ENCODE measurements around the gene PRAMEF12. TPM values are rescaled to one million over a fixed set of nuclear protein-coding genes. Genes with fewer than 3 reads are reported as not detected.
"Not testable (repeated sequence)": the region's sequence is repeated elsewhere in the genome, so short reads cannot be mapped to it uniquely, and the experiment has no call there.

The PRAMEF12 gene
- total and polyA plus RNA-seq, 10 of the 15 experiments (the other 5 are each of a cell fraction or from before 2014, with no cell fraction given), result not detected

- RAD21 ChIA-PET (ENCODE audit: unreplicated experiment); ATAC-seq; FAIRE-seq; SMC1A ChIA-PET (ENCODE audit: uncharacterized antibody, unreplicated experiment); H3K4me3 ChIP-seq; H4K20me1 ChIP-seq (ENCODE audit: control insufficient read depth, insufficient read depth); H3K27me3 ChIP-seq (replicated peaks in 1 of 2; ENCODE audit: control insufficient read depth in 2 of 2, insufficient read depth in 2 of 2, low read length in 1 of 2); H3K79me2 ChIP-seq (ENCODE audit: control insufficient read depth, insufficient read depth, low read length); H3K9ac ChIP-seq (ENCODE audit: control insufficient read depth, insufficient read depth, low read length); H3K4me1 ChIP-seq (ENCODE audit: control insufficient read depth, insufficient read depth, low read length); H3K27ac ChIP-seq (ENCODE audit: control insufficient read depth, insufficient read depth); H2AFZ ChIP-seq (ENCODE audit: control insufficient read depth, low read depth, low read length); BruUV-seq (replicated peaks); H3K36me3 ChIP-seq (ENCODE audit: control insufficient read depth in 2 of 2, insufficient read depth in 2 of 2, low read length in 1 of 2); DNase-seq (ENCODE audit: low read depth, low spot score); H3K9me3 ChIP-seq (replicated peaks; ENCODE audit: control insufficient read depth, insufficient read depth, low read length); H3K4me2 ChIP-seq (ENCODE audit: control insufficient read depth, insufficient read depth); POLR2A ChIA-PET; CTCF ChIA-PET; intact Hi-C loops (cut with micrococcal nuclease; ENCODE audit: unreplicated experiment): not testable (repeated sequence)
- WGBS (ENCODE audit: insufficient coverage, insufficient replicate concordance, low lambda C conversion rate, missing lambda C conversion rate), result 27% methylated on average over 5 of the region's 6 CpGs
- in situ Hi-C loops (cut with MboI), result loop anchor here (25.0 kb wide), 1 partner anchor 418 kb away; the partner anchor contains the start of gene PRAMEF18
These were observed 45.5 kb downstream of the PRAMEF12 start for GRCh38 chr1:12819061-12819460.

Other genes with a start within 250 kb of the PRAMEF12 start
Only the 7 nearest of the 12 such genes appear.
- not detected in 2 replicates for gene AADACL3, start 57.6 kb upstream of the PRAMEF12 start, total RNA-seq (2014; rRNA removed)
- not detected in 2 replicates for gene AADACL3, start 57.6 kb upstream of the PRAMEF12 start, total RNA-seq (2014; rRNA removed; fragmentation: Illumina TruSeq; extraction: Trizol)
- not detected in 2 replicates for gene AADACL3, start 57.6 kb upstream of the PRAMEF12 start, total RNA-seq (2021)
- gene AADACL3, start 57.6 kb upstream of the PRAMEF12 start, polyA plus RNA-seq (2011; rRNA removed), result not detected in 2 replicates
- not detected in 2 replicates for gene AADACL3, start 57.6 kb upstream of the PRAMEF12 start, polyA plus RNA-seq (2014; fragmentation: Illumina TruSeq; extraction: Trizol)
- gene AADACL3, start 57.6 kb upstream of the PRAMEF12 start, polyA plus RNA-seq (2014; fragmentation: Nextera tagmentation; extraction: Ambion mirVana), result not detected
- gene AADACL3, start 57.6 kb upstream of the PRAMEF12 start, polyA plus RNA-seq (2014; rRNA removed), result not detected in 2 replicates
- gene AADACL3, start 57.6 kb upstream of the PRAMEF12 start, polyA plus RNA-seq (2016; fragmentation: Nextera tagmentation; extraction: Ambion mirVana), result not detected
- not detected in 2 replicates for gene CFAP107, start 27.5 kb upstream of the PRAMEF12 start, total RNA-seq (2014; rRNA removed)
- not detected in 2 replicates for gene CFAP107, start 27.5 kb upstream of the PRAMEF12 start, total RNA-seq (2014; rRNA removed; fragmentation: Illumina TruSeq; extraction: Trizol)
- not detected in 2 replicates for gene CFAP107, start 27.5 kb upstream of the PRAMEF12 start, total RNA-seq (2021)
- not detected in 2 replicates for gene CFAP107, start 27.5 kb upstream of the PRAMEF12 start, polyA plus RNA-seq (2011; rRNA removed)
- not detected in 2 replicates for gene CFAP107, start 27.5 kb upstream of the PRAMEF12 start, polyA plus RNA-seq (2014; fragmentation: Illumina TruSeq; extraction: Trizol)
- not detected for gene CFAP107, start 27.5 kb upstream of the PRAMEF12 start, polyA plus RNA-seq (2014; fragmentation: Nextera tagmentation; extraction: Ambion mirVana)
- gene CFAP107, start 27.5 kb upstream of the PRAMEF12 start, polyA plus RNA-seq (2014; rRNA removed), result not detected in 2 replicates
- not detected for gene CFAP107, start 27.5 kb upstream of the PRAMEF12 start, polyA plus RNA-seq (2016; fragmentation: Nextera tagmentation; extraction: Ambion mirVana)
- gene PRAMEF1, start 17.7 kb downstream of the PRAMEF12 start, total RNA-seq (2014; rRNA removed), result not detected in 2 replicates
- gene PRAMEF1, start 17.7 kb downstream of the PRAMEF12 start, total RNA-seq (2014; rRNA removed; fragmentation: Illumina TruSeq; extraction: Trizol), result not detected in 2 replicates
- gene PRAMEF1, start 17.7 kb downstream of the PRAMEF12 start, total RNA-seq (2021), result not detected in 2 replicates
- gene PRAMEF1, start 17.7 kb downstream of the PRAMEF12 start, polyA plus RNA-seq (2011; rRNA removed), result not detected in 2 replicates
- not detected in 2 replicates for gene PRAMEF1, start 17.7 kb downstream of the PRAMEF12 start, polyA plus RNA-seq (2014; fragmentation: Illumina TruSeq; extraction: Trizol)
- not detected for gene PRAMEF1, start 17.7 kb downstream of the PRAMEF12 start, polyA plus RNA-seq (2014; fragmentation: Nextera tagmentation; extraction: Ambion mirVana)
- gene PRAMEF1, start 17.7 kb downstream of the PRAMEF12 start, polyA plus RNA-seq (2014; rRNA removed), result not detected in 2 replicates
- gene PRAMEF1, start 17.7 kb downstream of the PRAMEF12 start, polyA plus RNA-seq (2016; fragmentation: Nextera tagmentation; extraction: Ambion mirVana), result not detected
- not detected in 2 replicates for gene PRAMEF11, start 57.7 kb downstream of the PRAMEF12 start, total RNA-seq (2014; rRNA removed)
- gene PRAMEF11, start 57.7 kb downstream of the PRAMEF12 start, total RNA-seq (2014; rRNA removed; fragmentation: Illumina TruSeq; extraction: Trizol), result not detected in 2 replicates
- gene PRAMEF11, start 57.7 kb downstream of the PRAMEF12 start, total RNA-seq (2021), result not detected in 2 replicates
- not detected in 2 replicates for gene PRAMEF11, start 57.7 kb downstream of the PRAMEF12 start, polyA plus RNA-seq (2011; rRNA removed)
- not detected in 2 replicates for gene PRAMEF11, start 57.7 kb downstream of the PRAMEF12 start, polyA plus RNA-seq (2014; fragmentation: Illumina TruSeq; extraction: Trizol)
- gene PRAMEF11, start 57.7 kb downstream of the PRAMEF12 start, polyA plus RNA-seq (2014; fragmentation: Nextera tagmentation; extraction: Ambion mirVana), result not detected
- gene PRAMEF11, start 57.7 kb downstream of the PRAMEF12 start, polyA plus RNA-seq (2014; rRNA removed), result not detected in 2 replicates
- not detected for gene PRAMEF11, start 57.7 kb downstream of the PRAMEF12 start, polyA plus RNA-seq (2016; fragmentation: Nextera tagmentation; extraction: Ambion mirVana)
- not detected in 2 replicates for gene HNRNPCL1, start 75.0 kb downstream of the PRAMEF12 start, total RNA-seq (2014; rRNA removed)
- gene HNRNPCL1, start 75.0 kb downstream of the PRAMEF12 start, total RNA-seq (2014; rRNA removed; fragmentation: Illumina TruSeq; extraction: Trizol), result not detected in 2 replicates
- gene HNRNPCL1, start 75.0 kb downstream of the PRAMEF12 start, total RNA-seq (2021), result not detected in 2 replicates
- not detected in 2 replicates for gene HNRNPCL1, start 75.0 kb downstream of the PRAMEF12 start, polyA plus RNA-seq (2011; rRNA removed)
- not detected in 2 replicates for gene HNRNPCL1, start 75.0 kb downstream of the PRAMEF12 start, polyA plus RNA-seq (2014; fragmentation: Illumina TruSeq; extraction: Trizol)
- gene HNRNPCL1, start 75.0 kb downstream of the PRAMEF12 start, polyA plus RNA-seq (2014; fragmentation: Nextera tagmentation; extraction: Ambion mirVana), result not detected
- not detected in 2 replicates for gene HNRNPCL1, start 75.0 kb downstream of the PRAMEF12 start, polyA plus RNA-seq (2014; rRNA removed)
- not detected for gene HNRNPCL1, start 75.0 kb downstream of the PRAMEF12 start, polyA plus RNA-seq (2016; fragmentation: Nextera tagmentation; extraction: Ambion mirVana)
- not detected in 2 replicates for gene PRAMEF2, start 83.3 kb downstream of the PRAMEF12 start, total RNA-seq (2014; rRNA removed)
- not detected in 2 replicates for gene PRAMEF2, start 83.3 kb downstream of the PRAMEF12 start, total RNA-seq (2014; rRNA removed; fragmentation: Illumina TruSeq; extraction: Trizol)
- gene PRAMEF2, start 83.3 kb downstream of the PRAMEF12 start, total RNA-seq (2021), result not detected in 2 replicates
- gene PRAMEF2, start 83.3 kb downstream of the PRAMEF12 start, polyA plus RNA-seq (2011; rRNA removed), result not detected in 2 replicates
- not detected in 2 replicates for gene PRAMEF2, start 83.3 kb downstream of the PRAMEF12 start, polyA plus RNA-seq (2014; fragmentation: Illumina TruSeq; extraction: Trizol)
- not detected for gene PRAMEF2, start 83.3 kb downstream of the PRAMEF12 start, polyA plus RNA-seq (2014; fragmentation: Nextera tagmentation; extraction: Ambion mirVana)
- gene PRAMEF2, start 83.3 kb downstream of the PRAMEF12 start, polyA plus RNA-seq (2014; rRNA removed), result not detected in 2 replicates
- gene PRAMEF2, start 83.3 kb downstream of the PRAMEF12 start, polyA plus RNA-seq (2016; fragmentation: Nextera tagmentation; extraction: Ambion mirVana), result not detected
- gene PRAMEF4, start 112.5 kb downstream of the PRAMEF12 start, total RNA-seq (2014; rRNA removed), result not detected in 2 replicates
- gene PRAMEF4, start 112.5 kb downstream of the PRAMEF12 start, total RNA-seq (2014; rRNA removed; fragmentation: Illumina TruSeq; extraction: Trizol), result not detected in 2 replicates
- gene PRAMEF4, start 112.5 kb downstream of the PRAMEF12 start, total RNA-seq (2021), result not detected in 2 replicates
- not detected in 2 replicates for gene PRAMEF4, start 112.5 kb downstream of the PRAMEF12 start, polyA plus RNA-seq (2011; rRNA removed)
- gene PRAMEF4, start 112.5 kb downstream of the PRAMEF12 start, polyA plus RNA-seq (2014; fragmentation: Illumina TruSeq; extraction: Trizol), result not detected in 2 replicates
- not detected for gene PRAMEF4, start 112.5 kb downstream of the PRAMEF12 start, polyA plus RNA-seq (2014; fragmentation: Nextera tagmentation; extraction: Ambion mirVana)
- gene PRAMEF4, start 112.5 kb downstream of the PRAMEF12 start, polyA plus RNA-seq (2014; rRNA removed), result not detected in 2 replicates
- gene PRAMEF4, start 112.5 kb downstream of the PRAMEF12 start, polyA plus RNA-seq (2016; fragmentation: Nextera tagmentation; extraction: Ambion mirVana), result not detected

Measured in GM12878 (cell line).